Esophagus (tissue), 2 donors: ENCODE results near the gene DGKE. TPM values are rescaled to one million over a fixed set of nuclear protein-coding genes. Genes with fewer than 3 reads are reported as not detected.

Source experiments
- H3K27ac ChIP-seq, 2 donors: one replicate each; pipeline ENCODE4 v1.5.1; 2013; ENCODE audit warnings: low read depth in 2 of 2, mild to moderate bottlenecking in 2 of 2, inconsistent platforms in 1 of 2, low read length in 1 of 2, moderate library complexity in 1 of 2
- H3K27me3 ChIP-seq, 2 donors: one replicate each; pipeline ENCODE4 v1.6.1; 2013; ENCODE audit warnings: low read length in 2 of 2, control low read depth in 1 of 2, mild to moderate bottlenecking in 1 of 2; ENCODE audit not compliant: insufficient read depth in 2 of 2, control insufficient read depth in 1 of 2
- H3K36me3 ChIP-seq, 2 donors: one replicate each; pipeline ENCODE4 v1.6.1; 2013; ENCODE audit warnings: low read length in 1 of 2; ENCODE audit not compliant: control insufficient read depth in 2 of 2, insufficient read depth in 2 of 2
- H3K4me1 ChIP-seq, 2 donors: one replicate each; pipeline ENCODE4 v1.6.1; 2013; ENCODE audit warnings: low read length in 1 of 2; ENCODE audit not compliant: control insufficient read depth in 2 of 2, insufficient read depth in 2 of 2
- H3K4me3 ChIP-seq, 2 donors: one replicate each; pipeline ENCODE4 v1.5.1; 2013; ENCODE audit warnings: low read length in 2 of 2, mild to moderate bottlenecking in 2 of 2, low read depth in 1 of 2, moderate library complexity in 1 of 2
- H3K9me3 ChIP-seq, 2 donors: one replicate each; pipeline ENCODE4 v1.6.1; 2013; ENCODE audit warnings: mild to moderate bottlenecking in 2 of 2, low read depth in 1 of 2, low read length in 1 of 2, moderate library complexity in 1 of 2; ENCODE audit not compliant: control insufficient read depth in 2 of 2, insufficient read depth in 1 of 2
- WGBS, 2 donors: extraction: QIAGEN DNeasy Blood & Tissue Kit; methylation state at CpG; one replicate each; pipeline ENCODE4 v1.1.7; 2013; 5-methylcytosine and 5-hydroxymethylcytosine counted together
- polyA plus RNA-seq, 2 donors: library from polyadenylated mRNA; stranded (reverse); fragments of 200-250 nt; gene quantifications; one replicate each; pipeline ENCODE4 v1.2.3, GENCODE V29; 2013
- donor health status: healthy with polysubstance abuse.
- donor health status: Bipolar disorder and iron deficiency.

The DGKE gene
- polyA plus RNA-seq, 2 donors, result 1.3 to 1.6 TPM

DNA sequence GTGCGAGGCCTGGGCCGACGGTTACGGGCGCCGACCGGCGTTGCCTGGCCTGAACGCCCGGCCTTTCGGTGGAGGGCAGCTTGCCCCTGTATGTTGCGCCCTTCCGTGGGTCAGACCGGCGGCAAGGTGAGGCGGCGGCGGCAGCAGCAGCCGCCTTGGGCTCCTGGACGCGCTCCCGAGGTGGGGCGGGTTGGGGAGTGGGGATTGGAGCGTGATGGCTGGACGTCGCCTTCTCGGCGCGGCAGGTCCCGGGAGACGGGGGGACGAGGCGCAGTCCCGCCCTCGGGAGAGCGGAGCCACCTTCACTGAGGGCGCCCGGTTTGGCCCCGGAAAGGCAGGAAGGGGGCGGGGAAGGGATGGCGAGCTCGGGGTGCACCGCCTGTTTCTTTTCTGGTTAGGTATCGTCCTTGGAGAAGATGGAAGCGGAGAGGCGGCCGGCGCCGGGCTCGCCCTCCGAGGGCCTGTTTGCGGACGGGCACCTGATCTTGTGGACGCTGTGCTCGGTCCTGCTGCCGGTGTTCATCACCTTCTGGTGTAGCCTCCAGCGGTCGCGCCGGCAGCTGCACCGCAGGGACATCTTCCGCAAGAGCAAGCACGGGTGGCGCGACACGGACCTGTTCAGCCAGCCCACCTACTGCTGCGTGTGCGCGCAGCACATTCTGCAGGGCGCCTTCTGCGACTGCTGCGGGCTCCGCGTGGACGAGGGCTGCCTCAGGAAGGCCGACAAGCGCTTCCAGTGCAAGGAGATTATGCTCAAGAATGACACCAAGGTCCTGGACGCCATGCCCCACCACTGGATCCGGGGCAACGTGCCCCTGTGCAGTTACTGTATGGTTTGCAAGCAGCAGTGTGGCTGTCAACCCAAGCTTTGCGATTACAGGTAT is 671 bp downstream of the DGKE start:
- Histone ChIP-seq H3K4me3 (peak overlapping the region; percentile 64 to 72), H3K4me1 (peaks cover 0 to 7% of the 10 kb centered on the region in 2 donors), H3K27ac (peak overlapping the region; percentile 70 to 82), H3K27me3 (no peaks in the 10 kb centered on the region), H3K36me3 (no peaks in the 10 kb centered on the region), H3K9me3 (no peaks in the 10 kb centered on the region)
- 3 to 4% methylated on average over 63 to 81 of the region's 81 CpGs for WGBS, 2 donors

DNA sequence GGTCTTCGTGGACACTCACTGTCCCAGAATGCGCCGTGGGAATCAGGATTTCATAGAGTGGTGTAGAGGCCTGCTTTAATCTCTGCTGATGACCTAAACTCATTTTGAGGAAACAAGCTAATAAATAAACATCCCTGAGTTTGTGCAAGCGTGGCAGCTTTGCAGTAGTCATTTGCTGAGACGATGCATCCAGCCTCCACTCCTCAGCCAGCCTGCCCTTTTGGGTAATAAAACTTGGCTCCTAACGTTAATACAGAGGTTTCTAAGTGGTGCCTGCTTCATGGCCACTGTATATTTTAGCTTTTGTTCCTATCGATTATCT is 1.3 kb downstream of the DGKE start:
- Histone ChIP-seq H3K4me3 (peak overlapping the region; percentile 64 to 72), H3K36me3 (no peaks in the 10 kb centered on the region), H3K9me3 (no peaks in the 10 kb centered on the region), H3K27ac (peak overlapping the region in 1 of 2 donors; percentile 70), H3K27me3 (no peaks in the 10 kb centered on the region), H3K4me1 (peaks cover 0 to 7% of the 10 kb centered on the region in 2 donors)
- WGBS, 2 donors, result 54 to 58% methylated on average over 7 of the region's 7 CpGs

DNA sequence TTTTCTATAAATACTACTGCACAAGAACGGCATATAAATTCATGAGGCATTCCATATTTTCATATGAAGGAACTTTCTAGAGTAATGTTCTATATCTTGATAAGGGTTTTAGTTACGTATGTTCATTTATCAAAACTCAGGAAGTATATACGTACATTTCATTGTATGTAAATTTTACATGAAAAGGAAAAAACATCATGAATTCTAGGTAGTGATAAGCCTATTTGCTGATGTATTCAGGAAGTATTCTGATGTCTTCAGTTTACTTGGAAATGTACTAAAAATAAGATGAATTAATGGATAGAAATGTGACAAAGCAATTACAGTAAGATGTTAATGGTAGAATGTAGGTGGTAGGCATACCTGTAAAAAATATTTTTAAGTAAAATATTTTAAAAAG is 4.7 kb downstream of the DGKE start:
- H3K4me1 ChIP-seq, result peaks cover 0 to 4% of the 10 kb centered on the region in 2 donors
- H3K4me3 ChIP-seq, result no peak overlapping the region
- WGBS, 2 donors, result 83 to 84% methylated on average over 3 of the region's 3 CpGs
- H3K36me3 ChIP-seq, result no peaks in the 10 kb centered on the region
- no peaks in the 10 kb centered on the region for H3K27me3 ChIP-seq
- no peaks in the 10 kb centered on the region for H3K9me3 ChIP-seq
- H3K27ac ChIP-seq, result no peak overlapping the region

- no peaks in the 10 kb centered on the region for H3K4me1 ChIP-seq
Observed at GRCh38 chr17:56842577-56842976, 8.6 kb downstream of the DGKE start.

DNA sequence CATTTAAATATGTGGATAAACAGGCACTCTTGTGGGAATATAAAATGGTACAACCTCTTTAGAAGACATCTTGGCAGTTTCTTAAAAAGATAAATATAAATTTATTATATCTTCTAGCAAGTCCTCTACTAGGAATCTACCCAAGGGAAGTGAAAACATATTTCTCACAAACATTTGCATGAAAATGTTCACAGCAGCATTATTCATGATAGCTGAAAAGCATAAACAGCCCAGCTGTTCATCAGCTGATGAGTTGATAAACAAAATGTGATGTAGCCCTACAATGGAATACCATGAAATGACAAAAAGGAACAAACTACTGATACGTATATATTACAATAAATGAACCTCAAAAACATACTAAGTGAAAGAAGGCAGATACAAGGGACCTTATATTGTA is 12.0 kb downstream of the DGKE start:
- no peaks in the 10 kb centered on the region for H3K27me3 ChIP-seq
- H3K36me3 ChIP-seq, result peaks cover 0 to 2% of the 10 kb centered on the region in 2 donors
- 96% methylated on average over 1 of the region's 1 CpG for WGBS, 2 donors

More at GRCh38 chr17:56842577-56842976, 8.6 kb downstream of the DGKE start:
- Histone ChIP-seq H3K27ac (no peak overlapping the region), H3K36me3 (no peaks in the 10 kb centered on the region), H3K9me3 (no peaks in the 10 kb centered on the region), H3K4me3 (no peak overlapping the region), H3K27me3 (no peaks in the 10 kb centered on the region)
- 72% methylated on average over 2 of the region's 2 CpGs for WGBS, 2 donors

GRCh38 chr17:56847106-56847505 is 13.2 kb downstream of the DGKE start:
- Histone ChIP-seq H3K4me3 (no peak overlapping the region), H3K9me3 (no peaks in the 10 kb centered on the region), H3K36me3 (peaks cover 0 to 2% of the 10 kb centered on the region in 2 donors), H3K27me3 (no peaks in the 10 kb centered on the region), H3K4me1 (no peaks in the 10 kb centered on the region), H3K27ac (no peak overlapping the region)
- 93 to 96% methylated on average over 4 of the region's 4 CpGs for WGBS, 2 donors

More for the DNA sequence above, 12.0 kb downstream of the DGKE start:
- Histone ChIP-seq H3K4me1 (no peaks in the 10 kb centered on the region), H3K9me3 (no peaks in the 10 kb centered on the region), H3K27ac (no peak overlapping the region), H3K4me3 (no peak overlapping the region)

GRCh38 chr17:56849131-56849530 is 15.2 kb downstream of the DGKE start:
- Histone ChIP-seq H3K4me1 (no peaks in the 10 kb centered on the region), H3K27me3 (no peaks in the 10 kb centered on the region), H3K36me3 (peaks cover 0 to 2% of the 10 kb centered on the region in 2 donors), H3K4me3 (no peak overlapping the region), H3K9me3 (no peaks in the 10 kb centered on the region), H3K27ac (no peak overlapping the region)
- WGBS, 2 donors, result 72 to 74% methylated on average over 3 of the region's 3 CpGs

GRCh38 chr17:56850591-56850990 is 16.6 kb downstream of the DGKE start:
- WGBS, 2 donors, result 95 to 97% methylated on average over 2 of the region's 2 CpGs
- H3K27me3 ChIP-seq, result no peaks in the 10 kb centered on the region
- no peaks in the 10 kb centered on the region for H3K4me1 ChIP-seq
- peaks cover 0 to 2% of the 10 kb centered on the region in 2 donors for H3K36me3 ChIP-seq
- no peaks in the 10 kb centered on the region for H3K9me3 ChIP-seq
- H3K4me3 ChIP-seq, result no peak overlapping the region
- H3K27ac ChIP-seq, result no peak overlapping the region

- H3K27me3 ChIP-seq, result no peaks in the 10 kb centered on the region
Observed at GRCh38 chr17:56851008-56851407, 17.1 kb downstream of the DGKE start.

DNA sequence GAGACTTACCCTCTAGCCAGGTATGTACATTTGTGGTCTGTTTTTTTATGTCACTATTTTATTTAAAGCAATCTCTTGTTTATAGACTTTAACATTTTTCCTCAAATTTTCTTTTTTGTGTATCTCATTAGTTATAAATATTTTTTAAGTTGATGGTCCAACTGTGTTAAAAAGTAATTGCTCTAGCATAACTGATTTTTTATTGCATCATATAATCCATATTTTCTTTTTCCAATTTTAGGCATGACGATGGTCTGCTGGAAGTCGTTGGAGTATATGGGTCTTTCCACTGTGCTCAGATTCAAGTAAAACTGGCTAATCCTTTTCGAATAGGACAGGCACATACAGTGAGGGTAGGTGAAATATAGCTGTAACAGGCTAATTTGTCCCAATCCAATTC is 27.9 kb downstream of the DGKE start:
- H3K4me3 ChIP-seq, result no peak overlapping the region
- no peaks in the 10 kb centered on the region for H3K9me3 ChIP-seq
- no peaks in the 10 kb centered on the region for H3K27me3 ChIP-seq
- peaks cover 2 to 4% of the 10 kb centered on the region in 2 donors for H3K36me3 ChIP-seq
- WGBS, 2 donors, result 87 to 92% methylated on average over 3 of the region's 3 CpGs
- no peak overlapping the region for H3K27ac ChIP-seq
- no peaks in the 10 kb centered on the region for H3K4me1 ChIP-seq

More at GRCh38 chr17:56851008-56851407, 17.1 kb downstream of the DGKE start:
- peaks cover 0 to 2% of the 10 kb centered on the region in 2 donors for H3K36me3 ChIP-seq
- no peaks in the 10 kb centered on the region for H3K9me3 ChIP-seq
- H3K4me1 ChIP-seq, result no peaks in the 10 kb centered on the region
- no peak overlapping the region for H3K4me3 ChIP-seq
- no peak overlapping the region for H3K27ac ChIP-seq
- WGBS, 2 donors, result 68 to 80% methylated on average over 3 of the region's 3 CpGs
